Measurements from ENCODE around the gene NPNT. TPM values are rescaled to one million over a fixed set of nuclear protein-coding genes. Genes with fewer than 3 reads are reported as not detected.

The NPNT gene
- total and polyA plus RNA-seq, 12 donors: 1.7 to 32.6 (median 4.3) TPM

GRCh38 chr4:105896461-105896942 lies 1.2 kb downstream of the NPNT start:
- 5 to 6% methylated on average over 22 of the region's 22 CpGs for WGBS, 2 donors
- H3K4me3 ChIP-seq: peak overlapping the region; percentile 39 to 61 (median 56)
- intact Hi-C loops (cut with DNase I): no loop called here

GRCh38 chr4:105896984-105897775 lies 1.9 kb downstream of the NPNT start:
- H3K27ac ChIP-seq: no peak overlapping the region
- H3K27me3 ChIP-seq: peaks cover 0 to 78% (median 24%) of the 10 kb centered on the region in 7 donors
- intact Hi-C loops (cut with DNase I): no loop called here
- WGBS, 2 donors: 35% methylated on average over 3 of the region's 3 CpGs
- H3K4me1 ChIP-seq: peaks cover 0 to 21% (median 8%) of the 10 kb centered on the region in 9 donors
- H3K9me3 ChIP-seq: no peaks in the 10 kb centered on the region
- no peak for TF ChIP-seq CTCF (IDR thresholded peaks at IDR 0.05)
- ATAC-seq: no peak
- no peaks in the 10 kb centered on the region for H3K36me3 ChIP-seq
- no peak for DNase-seq
- H3K4me3 ChIP-seq: peak overlapping the region in 2 of 10 donors; percentile 58 to 60

More at GRCh38 chr4:105896461-105896942, 1.2 kb downstream of the NPNT start:
- H3K9me3 ChIP-seq: no peaks in the 10 kb centered on the region
- peaks cover 0 to 21% (median 8%) of the 10 kb centered on the region in 9 donors for H3K4me1 ChIP-seq
- peaks cover 0 to 78% (median 24%) of the 10 kb centered on the region in 7 donors for H3K27me3 ChIP-seq
- no peak for DNase-seq
- ATAC-seq: peak in 1 of 8 donors; percentile 7
- no peak for TF ChIP-seq CTCF (IDR thresholded peaks at IDR 0.05)
- no peak overlapping the region for H3K27ac ChIP-seq
- no peaks in the 10 kb centered on the region for H3K36me3 ChIP-seq

- TF ChIP-seq CTCF (IDR thresholded peaks at IDR 0.05): no peak
- Histone ChIP-seq H3K36me3 (no peaks in the 10 kb centered on the region), H3K9me3 (no peaks in the 10 kb centered on the region), H3K4me3 (no peak overlapping the region), H3K27me3 (peaks cover 0 to 46% (median 16%) of the 10 kb centered on the region in 7 donors), H3K4me1 (peaks cover 0 to 15% (median 7%) of the 10 kb centered on the region in 9 donors), H3K27ac (no peak overlapping the region)
- 48 to 53% methylated on average over 2 of the region's 2 CpGs for WGBS, 2 donors
- DNase-seq: no peak
- intact Hi-C loops (cut with DNase I): no loop called here
- ATAC-seq: no peak
Measured at GRCh38 chr4:105900541-105900940, 5.3 kb downstream of the NPNT start.

GRCh38 chr4:105902550-105903262 lies 7.4 kb downstream of the NPNT start:
- no peaks in the 10 kb centered on the region for H3K36me3 ChIP-seq
- H3K27ac ChIP-seq: no peak overlapping the region
- TF ChIP-seq CTCF (IDR thresholded peaks at IDR 0.05): no peak
- H3K9me3 ChIP-seq: no peaks in the 10 kb centered on the region
- H3K4me1 ChIP-seq: no peaks in the 10 kb centered on the region
- ATAC-seq: no peak
- intact Hi-C loops (cut with DNase I): no loop called here
- WGBS, 2 donors: 60 to 76% methylated on average over 2 of the region's 2 CpGs
- no peak for DNase-seq
- H3K27me3 ChIP-seq: peaks cover 0 to 24% (median 3%) of the 10 kb centered on the region in 7 donors
- H3K4me3 ChIP-seq: no peak overlapping the region
